A549 (cell line): ENCODE data around the gene OR13C2. TPM values are rescaled to one million over a fixed set of nuclear protein-coding genes. Genes with fewer than 3 reads are reported as not detected.

Experiments used
- ATAC-seq, 2 experiments: fragments of 200-7000 bp in 1 of 2; fragments of >200 bp in 1 of 2; cut with Nextera tagmentation in 1 of 2; cut with Tn5 transposase in 1 of 2; 3 replicates each; pipeline versions ENCODE4 v1.8.0 to v1.9.1; 2018 to 2020; ENCODE audit warnings: mild to moderate bottlenecking in 1 of 2, moderate library complexity in 1 of 2
- CTCF ChIA-PET: fragments of 300-600 bp; sonication (Branson Sonifier 250); formaldehyde crosslinking; extraction: SDS; loops from one replicate; lab custom pipeline; 2021; ENCODE audit warnings: antibody characterized with exemption, inconsistent platforms; lab: Yijun Ruan, JAX
- POLR2A ChIA-PET: fragments of 350-600 bp; formaldehyde crosslinking; extraction: SDS; loops from one replicate; lab custom pipeline; 2021; ENCODE audit warnings: antibody characterized with exemption, inconsistent platforms; lab: Yijun Ruan, JAX
- DNase-seq, 2 experiments: peaks; one replicate each; pipeline versions ENCODE4 v3.0.0 to v3.0.0-alpha.2; 2011 to 2016; ENCODE audit warnings: low read depth in 1 of 2, low spot score in 1 of 2
- FAIRE-seq: peaks from 2 replicates; lab custom pipeline; 2011; peaks lifted over from hg19 to GRCh38; lab: Jason Lieb, UNC
- H3K27ac ChIP-seq, 2 experiments: fragments of >200 bp; sonication (Bioruptor Twin); formaldehyde crosslinking; 3 replicates each; pipeline ENCODE4 v1.5.1; 2016 to 2017
- H3K4me1 ChIP-seq: fragments of >200 bp; sonication (Bioruptor Twin); formaldehyde crosslinking; 3 replicates; pipeline ENCODE4 v1.6.1; 2016
- H3K4me2 ChIP-seq: fragments of >200 bp; sonication (Bioruptor Twin); formaldehyde crosslinking; 3 replicates; pipeline ENCODE4 v1.6.1; 2016
- H3K4me3 ChIP-seq: fragments of >200 bp; sonication (Bioruptor Twin); formaldehyde crosslinking; 3 replicates; pipeline ENCODE4 v1.5.1; 2016
- H3K9me3 ChIP-seq: fragments of >200 bp; sonication (Bioruptor Twin); formaldehyde crosslinking; 3 replicates; pipeline ENCODE4 v1.6.1; 2016
- ATOH8 ChIP-seq: fragments of 250-450 bp; sonication (Bioruptor Pico); IDR thresholded peaks from 2 replicates; pipeline ENCODE4 v1.5.0; 2020; ENCODE audit warnings: low read depth, mild to moderate bottlenecking, moderate library complexity
- CBX2 ChIP-seq: fragments of 200-600 bp; sonication (generic); IDR thresholded peaks from 2 replicates; pipeline ENCODE4 v1.6.1; 2016; ENCODE audit warnings: low read depth, mild to moderate bottlenecking, borderline replicate concordance
- CBX8 ChIP-seq: fragments of 200-600 bp; sonication (generic); IDR thresholded peaks from 2 replicates; pipeline ENCODE4 v1.6.1; 2016
- CTCF ChIP-seq: fragments of >200 bp; sonication (Bioruptor Twin); formaldehyde crosslinking; IDR thresholded peaks from 3 replicates; pipeline ENCODE4 v1.5.1; 2016
- E2F6 ChIP-seq: IDR thresholded peaks from 2 replicates; pipeline ENCODE4 v1.6.1; 2012; ENCODE audit warnings: low read depth, borderline replicate concordance
- EHMT2 ChIP-seq: fragments of 200-600 bp; sonication (generic); IDR thresholded peaks from 2 replicates; pipeline ENCODE4 v1.6.1; 2016; ENCODE audit warnings: antibody characterized with exemption, low read depth, mild to moderate bottlenecking, moderate library complexity
- FOSL2 ChIP-seq, 2 experiments: fragments of 450-650 bp in 1 of 2; fragments of >200 bp in 1 of 2; sonication (Bioruptor Twin) in 1 of 2; formaldehyde crosslinking; IDR thresholded peaks; 2 replicates each; pipeline versions ENCODE4 v1.5.0 to v1.6.1; 2016 to 2020; ENCODE audit warnings: mild to moderate bottlenecking in 1 of 2, moderate library complexity in 1 of 2
- FOXS1 ChIP-seq: fragments of 250-450 bp; sonication (Bioruptor Pico); IDR thresholded peaks from 2 replicates; pipeline ENCODE4 v1.5.0; 2020; ENCODE audit warnings: mild to moderate bottlenecking, moderate library complexity
- HDAC2 ChIP-seq: fragments of 200-600 bp; sonication (generic); IDR thresholded peaks from 2 replicates; pipeline ENCODE4 v1.6.1; 2016
- HMGXB4 ChIP-seq: fragments of 250-450 bp; sonication (Bioruptor Pico); IDR thresholded peaks from 2 replicates; pipeline ENCODE4 v1.5.0; 2021; ENCODE audit warnings: mild to moderate bottlenecking, moderate library complexity, borderline replicate concordance
- HOXB5 ChIP-seq: fragments of 250-450 bp; sonication (Bioruptor Pico); IDR thresholded peaks from 2 replicates; pipeline ENCODE4 v1.5.0; 2020; ENCODE audit warnings: mild to moderate bottlenecking, moderate library complexity
- JUN ChIP-seq, 2 experiments: fragments of >200 bp; sonication (Bioruptor Twin); formaldehyde crosslinking; IDR thresholded peaks; 2 replicates in 1 of 2; 3 replicates in 1 of 2; pipeline ENCODE4 v1.6.1; 2016 to 2017
- KDM5A ChIP-seq: fragments of 200-600 bp; sonication (generic); IDR thresholded peaks from 2 replicates; pipeline ENCODE4 v1.6.1; 2016; ENCODE audit warnings: antibody characterized with exemption, mild to moderate bottlenecking
- MAFK ChIP-seq: fragments of 450-650 bp; IDR thresholded peaks from 2 replicates; pipeline ENCODE4 v1.6.1; 2014; ENCODE audit not compliant: partially characterized antibody
- MAZ ChIP-seq: fragments of 150-350 bp; IDR thresholded peaks from 2 replicates; pipeline ENCODE4 v1.6.1; 2014; ENCODE audit warnings: antibody characterized with exemption, low read depth, low read length, borderline replicate concordance
- MYC ChIP-seq: IDR thresholded peaks from 2 replicates; pipeline ENCODE4 v1.6.1; 2012; ENCODE audit warnings: mild to moderate bottlenecking, inconsistent platforms, low read length, improper control_type of control experiment, borderline replicate concordance
- NFE2L2 ChIP-seq: fragments of 150-350 bp; conservative IDR thresholded peaks from 2 replicates; pipeline ENCODE4 v1.6.1; 2014; ENCODE audit warnings: low read length
- POLR2A ChIP-seq: IDR thresholded peaks from 2 replicates; pipeline ENCODE4 v1.6.1; 2012; ENCODE audit warnings: mild to moderate bottlenecking, low read length
- RFX5 ChIP-seq: fragments of 450-650 bp; IDR thresholded peaks from 2 replicates; pipeline ENCODE4 v1.7.1; 2014; ENCODE audit warnings: antibody characterized with exemption, mild to moderate bottlenecking, moderate library complexity
- TP53 ChIP-seq: fragments of 250-450 bp; sonication (Bioruptor Pico); IDR thresholded peaks from 2 replicates; pipeline ENCODE4 v1.5.0; 2021; ENCODE audit warnings: mild to moderate bottlenecking, moderate library complexity
- ZFP36 ChIP-seq: fragments of 450-650 bp; IDR thresholded peaks from 2 replicates; pipeline ENCODE4 v1.6.1; 2014; ENCODE audit warnings: borderline replicate concordance; ENCODE audit not compliant: partially characterized antibody
- WGBS: methylation state at CpG from one replicate; pipeline ENCODE4 v1.1.6; 2017; ENCODE audit errors: missing lambda C conversion rate; 5-methylcytosine and 5-hydroxymethylcytosine counted together
- polyA plus RNA-seq, 4 experiments: library from polyadenylated mRNA; depleted of rRNA in 3 of 4; stranded (reverse); fragments of >200 nt; fragmentation: RNase III in 1 of 4; extraction: RNeasy Plus Mini Kit Qiagen cat#74134 plus additional on column Dnase treatment in 1 of 4; gene quantifications; 2 replicates in 3 of 4; 3 replicates in 1 of 4; pipeline ENCODE4 v1.2.3, GENCODE V29; 2011 to 2017

The OR13C2 gene
- polyA plus RNA-seq, 2 of the 4 experiments (the other 2 are of a cell fraction): not detected

- TF ChIP-seq MYC: no peak
These were observed 5.8 kb upstream of the OR13C2 start (continued) for GRCh38 chr9:104611213-104611612.

GRCh38 chr9:104608336-104608735 is 2.9 kb upstream of the OR13C2 start:
- Histone ChIP-seq H3K4me3 (no peak overlapping the region), H3K4me1 (no peaks in the 10 kb centered on the region), H3K27ac (no peak overlapping the region), H3K9me3 (no peaks in the 10 kb centered on the region), H3K4me2 (no peak overlapping the region)
- FAIRE-seq: peak; percentile 54
- WGBS: 2% methylated on average over 1 of the region's 1 CpG
- CTCF ChIA-PET: no interaction called here
- TF ChIP-seq KDM5A (no peak), CBX2 (no peak)
- POLR2A ChIA-PET: no interaction called here
- ATAC-seq: no peak
- no peak for DNase-seq

- Histone ChIP-seq H3K27ac (no peak overlapping the region), H3K9me3 (no peaks in the 10 kb centered on the region), H3K4me2 (no peak overlapping the region), H3K4me1 (no peaks in the 10 kb centered on the region), H3K4me3 (no peak overlapping the region)
- POLR2A ChIA-PET: no interaction called here
- CTCF ChIA-PET: no interaction called here
- WGBS: 23% methylated on average over 2 of the region's 2 CpGs
- DNase-seq (no peak), ATAC-seq (no peak), FAIRE-seq (no peak)
- no peak for TF ChIP-seq ZFP36
- no peak for TF ChIP-seq FOXS1
- no peak for TF ChIP-seq CTCF
- TF ChIP-seq MAFK: no peak
- TF ChIP-seq EHMT2: no peak
- TF ChIP-seq NFE2L2: no peak
- no peak for TF ChIP-seq HMGXB4 (CRISPR knock-in tag)
- TF ChIP-seq E2F6: no peak
- TF ChIP-seq TP53 (CRISPR knock-in tag): no peak
- no peak for TF ChIP-seq CBX8
- no peak for TF ChIP-seq HOXB5 (CRISPR knock-in tag)
- no peak for TF ChIP-seq JUN (IDR thresholded peaks at IDR 0.05)
- no peak for TF ChIP-seq ATOH8
These were observed 725 bp upstream of the OR13C2 start for GRCh38 chr9:104606152-104606551.

- Histone ChIP-seq H3K9me3 (no peaks in the 10 kb centered on the region), H3K4me2 (no peak overlapping the region), H3K27ac (no peak overlapping the region), H3K4me1 (no peaks in the 10 kb centered on the region), H3K4me3 (no peak overlapping the region)
- ATAC-seq: no peak
- ChIA-PET POLR2A (no interaction called here), CTCF (no interaction called here)
- no peak for FAIRE-seq
- 25% methylated on average over 3 of the region's 3 CpGs for WGBS
- DNase-seq: no peak
- TF ChIP-seq FOSL2 (IDR thresholded peaks at IDR 0.05): no peak
- no peak for TF ChIP-seq FOSL2 (CRISPR knock-in tag; IDR thresholded peaks at IDR 0.05)
- no peak for TF ChIP-seq E2F6
- no peak for TF ChIP-seq HDAC2
- no peak for TF ChIP-seq POLR2A
- TF ChIP-seq HOXB5 (CRISPR knock-in tag): no peak
- no peak for TF ChIP-seq CTCF
- TF ChIP-seq RFX5: no peak
- TF ChIP-seq MAZ: no peak
These were observed 626 bp downstream of the OR13C2 start for GRCh38 chr9:104604801-104605200.
